ENCODE results near the gene CYB561D2. TPM values are rescaled to one million over a fixed set of nuclear protein-coding genes. Genes with fewer than 3 reads are reported as not detected.

Gene CYB561D2
- total and polyA plus RNA-seq, 9 donors: 6.1 to 9.1 (median 7.9) TPM

GRCh38 chr3:50353245-50354004 lies 2.8 kb downstream of the CYB561D2 start:
- H3K36me3 ChIP-seq (ENCODE audit: control insufficient read depth, insufficient read depth, low read length): peaks cover 74% of the 10 kb centered on the region
- no peaks in the 10 kb centered on the region for H3K27me3 ChIP-seq (ENCODE audit: control insufficient read depth, insufficient read depth, low read length)
- no peak overlapping the region for H3K4me3 ChIP-seq (ENCODE audit: low read length)
- no peak overlapping the region for H3K27ac ChIP-seq (ENCODE audit: low read length)
- H3K9me3 ChIP-seq (replicated peaks; ENCODE audit: control insufficient read depth, low read depth, low read length): no peaks in the 10 kb centered on the region
- 81% methylated on average over 10 of the region's 12 CpGs for WGBS (ENCODE audit: insufficient coverage)
- peaks cover 59% of the 10 kb centered on the region for H3K4me1 ChIP-seq (ENCODE audit: control insufficient read depth, insufficient read depth, low read length)
- no peak for DNase-seq

- no peak for DNase-seq
- Histone ChIP-seq H3K27ac (ENCODE audit: low read length) (no peak overlapping the region), H3K4me1 (ENCODE audit: control insufficient read depth, insufficient read depth, low read length) (peaks cover 58% of the 10 kb centered on the region), H3K9me3 (replicated peaks; ENCODE audit: control insufficient read depth, low read depth, low read length) (no peaks in the 10 kb centered on the region), H3K4me3 (ENCODE audit: low read length) (no peak overlapping the region), H3K36me3 (ENCODE audit: control insufficient read depth, insufficient read depth, low read length) (peaks cover 69% of the 10 kb centered on the region), H3K27me3 (ENCODE audit: control insufficient read depth, insufficient read depth, low read length) (no peaks in the 10 kb centered on the region)
- 85% methylated on average over 4 of the region's 5 CpGs for WGBS (ENCODE audit: insufficient coverage)
These were observed 3.6 kb downstream of the CYB561D2 start for GRCh38 chr3:50354186-50354764.

- Histone ChIP-seq H3K27ac (ENCODE audit: low read length) (no peak overlapping the region), H3K36me3 (ENCODE audit: control insufficient read depth, insufficient read depth, low read length) (peaks cover 68% of the 10 kb centered on the region), H3K9me3 (replicated peaks; ENCODE audit: control insufficient read depth, low read depth, low read length) (no peaks in the 10 kb centered on the region), H3K27me3 (ENCODE audit: control insufficient read depth, insufficient read depth, low read length) (no peaks in the 10 kb centered on the region), H3K4me3 (ENCODE audit: low read length) (no peak overlapping the region), H3K4me1 (ENCODE audit: control insufficient read depth, insufficient read depth, low read length) (peaks cover 55% of the 10 kb centered on the region)
- WGBS (ENCODE audit: insufficient coverage): 76% methylated on average over 4 of the region's 7 CpGs
- DNase-seq: no peak
These were observed 4.2 kb downstream of the CYB561D2 start for GRCh38 chr3:50354850-50355249.

- Histone ChIP-seq H3K9me3 (replicated peaks; ENCODE audit: control insufficient read depth, low read depth, low read length) (no peaks in the 10 kb centered on the region), H3K36me3 (ENCODE audit: control insufficient read depth, insufficient read depth, low read length) (peaks cover 68% of the 10 kb centered on the region), H3K4me1 (ENCODE audit: control insufficient read depth, insufficient read depth, low read length) (peaks cover 47% of the 10 kb centered on the region), H3K27me3 (ENCODE audit: control insufficient read depth, insufficient read depth, low read length) (no peaks in the 10 kb centered on the region), H3K4me3 (ENCODE audit: low read length) (no peak overlapping the region), H3K27ac (ENCODE audit: low read length) (no peak overlapping the region)
- WGBS (ENCODE audit: insufficient coverage): 62% methylated on average over 4 of the region's 5 CpGs
- no peak for DNase-seq
These were observed 5.3 kb downstream of the CYB561D2 start for GRCh38 chr3:50355829-50356552.

- no peaks in the 10 kb centered on the region for H3K27me3 ChIP-seq (ENCODE audit: control insufficient read depth, insufficient read depth, low read length)
- no peak for DNase-seq
- peaks cover 41% of the 10 kb centered on the region for H3K4me1 ChIP-seq (ENCODE audit: control insufficient read depth, insufficient read depth, low read length)
- H3K27ac ChIP-seq (ENCODE audit: low read length): no peak overlapping the region
- no peaks in the 10 kb centered on the region for H3K9me3 ChIP-seq (replicated peaks; ENCODE audit: control insufficient read depth, low read depth, low read length)
- H3K36me3 ChIP-seq (ENCODE audit: control insufficient read depth, insufficient read depth, low read length): peaks cover 66% of the 10 kb centered on the region
- WGBS (ENCODE audit: insufficient coverage): 56% methylated on average over 4 of the region's 5 CpGs
- H3K4me3 ChIP-seq (ENCODE audit: low read length): no peak overlapping the region
These were observed 5.9 kb downstream of the CYB561D2 start for GRCh38 chr3:50356553-50356952.

GRCh38 chr3:50357481-50357880 lies 6.8 kb downstream of the CYB561D2 start:
- peaks cover 39% of the 10 kb centered on the region for H3K4me1 ChIP-seq (ENCODE audit: control insufficient read depth, insufficient read depth, low read length)
- peak overlapping the region; percentile 97 for H3K4me3 ChIP-seq (ENCODE audit: low read length)
- no peak overlapping the region for H3K27ac ChIP-seq (ENCODE audit: low read length)
- WGBS (ENCODE audit: insufficient coverage): no CpG with 5 or more reads among the region's 1 CpG
- DNase-seq: no peak
- no peaks in the 10 kb centered on the region for H3K9me3 ChIP-seq (replicated peaks; ENCODE audit: control insufficient read depth, low read depth, low read length)
- H3K36me3 ChIP-seq (ENCODE audit: control insufficient read depth, insufficient read depth, low read length): peaks cover 61% of the 10 kb centered on the region
- no peaks in the 10 kb centered on the region for H3K27me3 ChIP-seq (ENCODE audit: control insufficient read depth, insufficient read depth, low read length)

- H3K36me3 ChIP-seq (ENCODE audit: control insufficient read depth, insufficient read depth, low read length): peaks cover 52% of the 10 kb centered on the region
- H3K27ac ChIP-seq (ENCODE audit: low read length): peak overlapping the region; percentile 89
- WGBS (ENCODE audit: insufficient coverage): 64% methylated on average over 16 of the region's 24 CpGs
- H3K4me3 ChIP-seq (ENCODE audit: low read length): peak overlapping the region; percentile 97
- H3K27me3 ChIP-seq (ENCODE audit: control insufficient read depth, insufficient read depth, low read length): no peaks in the 10 kb centered on the region
- H3K9me3 ChIP-seq (replicated peaks; ENCODE audit: control insufficient read depth, low read depth, low read length): no peaks in the 10 kb centered on the region
- peaks cover 39% of the 10 kb centered on the region for H3K4me1 ChIP-seq (ENCODE audit: control insufficient read depth, insufficient read depth, low read length)
- DNase-seq: no peak
These were observed 7.8 kb downstream of the CYB561D2 start for GRCh38 chr3:50358355-50358910.

GRCh38 chr3:50358911-50359759 lies 8.5 kb downstream of the CYB561D2 start, which contains the start of gene TMEM115:
Gene TMEM115 (minus strand): TSS chr3:50359521. CDS start chr3:50359063, 458 bp downstream.
- Histone ChIP-seq H3K27me3 (ENCODE audit: control insufficient read depth, insufficient read depth, low read length) (no peaks in the 10 kb centered on the region), H3K4me1 (ENCODE audit: control insufficient read depth, insufficient read depth, low read length) (peaks cover 40% of the 10 kb centered on the region), H3K36me3 (ENCODE audit: control insufficient read depth, insufficient read depth, low read length) (peaks cover 46% of the 10 kb centered on the region), H3K4me3 (ENCODE audit: low read length) (peak within 1 kb of the TSS; percentile 97), H3K9me3 (replicated peaks; ENCODE audit: control insufficient read depth, low read depth, low read length) (no peaks in the 10 kb centered on the region), H3K27ac (ENCODE audit: low read length) (peak within 1 kb of the TSS; percentile 89)
- 2% methylated on average over 55 of the region's 64 CpGs for WGBS (ENCODE audit: insufficient coverage)
- DNase-seq: peak; percentile 100

GRCh38 chr3:50359760-50360110 lies 9.1 kb downstream of the CYB561D2 start:
- peaks cover 40% of the 10 kb centered on the region for H3K36me3 ChIP-seq (ENCODE audit: control insufficient read depth, insufficient read depth, low read length)
- no CpG with 5 or more reads among the region's 8 CpGs for WGBS (ENCODE audit: insufficient coverage)
- peak overlapping the region; percentile 14 for H3K4me3 ChIP-seq (ENCODE audit: low read length)
- DNase-seq: no peak
- H3K27ac ChIP-seq (ENCODE audit: low read length): no peak overlapping the region
- peaks cover 46% of the 10 kb centered on the region for H3K4me1 ChIP-seq (ENCODE audit: control insufficient read depth, insufficient read depth, low read length)
- no peaks in the 10 kb centered on the region for H3K9me3 ChIP-seq (replicated peaks; ENCODE audit: control insufficient read depth, low read depth, low read length)
- H3K27me3 ChIP-seq (ENCODE audit: control insufficient read depth, insufficient read depth, low read length): no peaks in the 10 kb centered on the region
